GM23248 (cell line): ENCODE measurements around the gene SYNPR. TPM values are rescaled to one million over a fixed set of nuclear protein-coding genes. Genes with fewer than 3 reads are reported as not detected.
A peak's percentile ranks its signal among the peaks of the same experiment; 100 is the strongest.
"Not testable (repeated sequence)": the region's sequence is repeated elsewhere in the genome, so short reads cannot be mapped to it uniquely, and the experiment has no call there.

Experiments
- DNase-seq: peaks from one replicate; pipeline ENCODE4 v3.0.0-alpha.2; 2015
- H2AFZ ChIP-seq: fragments of 200-600 bp; sonication (generic); 2 replicates; pipeline ENCODE4 v1.6.1; 2016; ENCODE audit warnings: antibody characterized with exemption
- H3F3A ChIP-seq: fragments of 200-600 bp; sonication (generic); 2 replicates; pipeline ENCODE4 v1.6.1; 2016; ENCODE audit warnings: mild to moderate bottlenecking, antibody characterized with exemption, mixed run types; ENCODE audit not compliant: insufficient read depth
- H3K27ac ChIP-seq: fragments of 200-600 bp; sonication (generic); 2 replicates; pipeline ENCODE4 v1.5.1; 2016; ENCODE audit warnings: mild to moderate bottlenecking
- H3K27me3 ChIP-seq: fragments of 200-600 bp; sonication (generic); replicated peaks from 2 replicates; pipeline ENCODE4 v1.6.1; 2016; ENCODE audit warnings: mild to moderate bottlenecking; ENCODE audit not compliant: insufficient read depth
- H3K36me3 ChIP-seq: fragments of 200-600 bp; sonication (generic); 2 replicates; pipeline ENCODE4 v1.6.1; 2016; ENCODE audit warnings: low read depth, mild to moderate bottlenecking
- H3K4me1 ChIP-seq: fragments of 200-600 bp; sonication (generic); 2 replicates; pipeline ENCODE4 v1.6.1; 2016; ENCODE audit warnings: mild to moderate bottlenecking; ENCODE audit not compliant: insufficient read depth
- H3K4me2 ChIP-seq: fragments of 200-600 bp; sonication (generic); one replicate; pipeline ENCODE4 v1.6.1; 2016; ENCODE audit warnings: mild to moderate bottlenecking; ENCODE audit not compliant: unreplicated experiment
- H3K4me3 ChIP-seq: fragments of 200-600 bp; sonication (generic); 2 replicates; pipeline ENCODE4 v1.5.1; 2016; ENCODE audit warnings: mild to moderate bottlenecking
- H3K79me2 ChIP-seq: fragments of 200-600 bp; sonication (generic); 2 replicates; pipeline ENCODE4 v1.6.1; 2016; ENCODE audit warnings: mild to moderate bottlenecking; ENCODE audit not compliant: insufficient read depth
- H3K9ac ChIP-seq: fragments of 200-600 bp; sonication (generic); 2 replicates; pipeline ENCODE4 v1.6.1; 2016; ENCODE audit warnings: mild to moderate bottlenecking
- H3K9me2 ChIP-seq: fragments of 200-600 bp; sonication (generic); 2 replicates; pipeline ENCODE4 v1.6.1; 2016; ENCODE audit warnings: mixed run types, mild to moderate bottlenecking, moderate library complexity; ENCODE audit not compliant: insufficient read depth
- H3K9me3 ChIP-seq: fragments of 200-600 bp; sonication (generic); one replicate; pipeline ENCODE4 v1.6.1; 2017; ENCODE audit warnings: low read depth
- H4K20me1 ChIP-seq: fragments of 200-600 bp; sonication (generic); 2 replicates; pipeline ENCODE4 v1.6.0; 2016; ENCODE audit not compliant: insufficient read depth
- EZH2 ChIP-seq: fragments of 200-600 bp; sonication (generic); IDR thresholded peaks from 2 replicates; pipeline ENCODE4 v1.6.1; 2018; ENCODE audit warnings: antibody characterized with exemption, mild to moderate bottlenecking; ENCODE audit not compliant: insufficient read depth, poor library complexity, severe bottlenecking
- EZH2phosphoT487 ChIP-seq: fragments of 200-600 bp; sonication (generic); IDR thresholded peaks from 2 replicates; pipeline ENCODE4 v1.6.1; 2018; ENCODE audit warnings: antibody characterized with exemption, moderate library complexity, mild to moderate bottlenecking, low read depth; ENCODE audit not compliant: insufficient read depth
- WGBS, 2 experiments: methylation state at CpG; one replicate each; pipeline ENCODE4 v1.1.6; 2015 to 2017; ENCODE audit warnings: low lambda C conversion rate in 2 of 2, low coverage in 1 of 2; ENCODE audit errors: missing lambda C conversion rate in 2 of 2; 5-methylcytosine and 5-hydroxymethylcytosine counted together
- in situ Hi-C: fragments of 300-500 bp; cut with MboI; formaldehyde crosslinking; loops from 2 replicates; pipeline ENCODE4 v1.15.0; 2020
- polyA plus RNA-seq: library from polyadenylated mRNA; unstranded; fragments of >200 nt; fragmentation: Nextera tagmentation; extraction: Ambion mirVana; gene quantifications from 2 replicates; pipeline ENCODE4 v1.2.1, GENCODE V29; 2016
- total RNA-seq: library from RNA; depleted of rRNA; stranded (reverse); fragments of >200 nt; shearing (Covaris generic); gene quantifications from 2 replicates; pipeline ENCODE4 v1.2.3, GENCODE V29; 2014

Gene SYNPR
- total and polyA plus RNA-seq, 2 experiments from 2014 or later = not detected

- 71 to 72% methylated on average over 5 of the region's 5 CpGs for WGBS, 2 experiments
- H3K4me2 ChIP-seq = no peak overlapping the region
These were observed 366.2 kb downstream of the SYNPR start for GRCh38 chr3:63644212-63644797.

GRCh38 chr3:63644928-63645781, 367.0 kb downstream of the SYNPR start:
- H3K9me3 ChIP-seq, H3K4me1 ChIP-seq, in situ Hi-C loops, H3K4me3 ChIP-seq, H4K20me1 ChIP-seq, H3K9ac ChIP-seq, DNase-seq, H3K4me2 ChIP-seq, H3K36me3 ChIP-seq, H3K27ac ChIP-seq, H3F3A ChIP-seq, H2AFZ ChIP-seq, H3K27me3 ChIP-seq, H3K79me2 ChIP-seq, H3K9me2 ChIP-seq: not testable (repeated sequence)
- 80 to 84% methylated on average over 23 to 25 of the region's 25 CpGs for WGBS, 2 experiments

More at GRCh38 chr3:63644212-63644797, 366.2 kb downstream of the SYNPR start:
- Histone ChIP-seq H3K4me1 (0 out of 2 replicates have a peak, but pooled peaks cover 5% of the 10 kb centered on the region), H3K9ac (no peak overlapping the region), H2AFZ (no peak overlapping the region), H4K20me1 (no peaks in the 10 kb centered on the region), H3K36me3 (no peaks in the 10 kb centered on the region), H3K79me2 (no peaks in the 10 kb centered on the region), H3K9me3 (no peaks in the 10 kb centered on the region), H3F3A (no peaks in the 10 kb centered on the region), H3K27ac (no peak overlapping the region), H3K27me3 (no peaks in the 10 kb centered on the region), H3K9me2 (no peaks in the 10 kb centered on the region), H3K4me3 (no peak overlapping the region)
- TF ChIP-seq EZH2phosphoT487 (no peak), EZH2 (no peak)
- DNase-seq = no peak
- in situ Hi-C loops = no loop called here

- H3K4me2 ChIP-seq = no peak within 1 kb of the TSS
These were observed 374.1 kb downstream of the SYNPR start, which contains the start of gene SNTN for GRCh38 chr3:63652066-63652725. TSS of gene SNTN (plus strand) at chr3:63652675. CDS start at chr3:63652688, 13 bp downstream.

DNA sequence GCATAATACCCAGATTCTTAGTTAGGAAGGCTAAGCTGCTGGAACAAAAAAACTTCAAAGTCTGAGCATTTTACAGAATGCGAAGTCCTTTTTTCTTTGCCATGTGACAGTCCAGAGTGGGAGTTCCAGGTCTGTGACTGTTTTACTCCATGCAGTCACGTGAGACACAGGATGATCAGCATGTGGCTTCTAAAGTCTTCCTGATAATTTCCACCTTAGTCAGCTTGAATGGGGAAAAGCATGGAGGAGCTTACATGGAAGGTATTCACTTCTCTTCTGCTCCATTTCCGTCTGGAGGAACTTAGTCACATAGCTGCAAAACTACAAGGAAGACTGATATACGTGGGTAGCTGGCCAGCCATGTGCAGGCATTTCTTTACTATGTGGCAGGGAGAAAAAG, 376.1 kb downstream of the SYNPR start:
- peak overlapping the region; percentile 81 for H3K27ac ChIP-seq
- H3K9me2 ChIP-seq = no peaks in the 10 kb centered on the region
- no peak overlapping the region for H3K4me2 ChIP-seq
- no peak overlapping the region; the same call in 1 of the 2 replicates for H2AFZ ChIP-seq
- peak; percentile 62 for DNase-seq
- H3K36me3 ChIP-seq = no peaks in the 10 kb centered on the region
- H3K4me3 ChIP-seq = no peak overlapping the region
- H3K4me1 ChIP-seq = peaks cover 44% of the 10 kb centered on the region
- H3K27me3 ChIP-seq = no peaks in the 10 kb centered on the region
- in situ Hi-C loops = loop anchor here (25.0 kb wide), 1 partner anchor 292 kb away; no protein-coding TSS in a partner anchor
- H3K79me2 ChIP-seq = no peaks in the 10 kb centered on the region
- no peak overlapping the region for H3K9ac ChIP-seq
- TF ChIP-seq EZH2 (no peak), EZH2phosphoT487 (no peak)
- no peaks in the 10 kb centered on the region for H3K9me3 ChIP-seq
- WGBS, 2 experiments = 54 to 55% methylated on average over 4 of the region's 4 CpGs
- no peaks in the 10 kb centered on the region for H4K20me1 ChIP-seq
- peaks cover 42% of the 10 kb centered on the region for H3F3A ChIP-seq

More at GRCh38 chr3:63652066-63652725, 374.1 kb downstream of the SYNPR start, which contains the start of gene SNTN:
- no peaks in the 10 kb centered on the region for H3K36me3 ChIP-seq
- H3K79me2 ChIP-seq = no peaks in the 10 kb centered on the region
- H2AFZ ChIP-seq = no peak within 1 kb of the TSS
- no peak for DNase-seq
- 77 to 90% methylated on average over 5 of the region's 5 CpGs for WGBS, 2 experiments
- H3K9ac ChIP-seq = no peak within 1 kb of the TSS
- H3K9me3 ChIP-seq = no peaks in the 10 kb centered on the region
- peaks cover 37% of the 10 kb centered on the region for H3K4me1 ChIP-seq
- H3F3A ChIP-seq = peaks cover 36% of the 10 kb centered on the region
- H4K20me1 ChIP-seq = no peaks in the 10 kb centered on the region
- in situ Hi-C loops = loop anchor here (25.0 kb wide), 1 partner anchor 290 kb away; no protein-coding TSS in a partner anchor
- TF ChIP-seq EZH2phosphoT487 (no peak), EZH2 (no peak)
- no peak within 1 kb of the TSS for H3K27ac ChIP-seq
- H3K27me3 ChIP-seq = no peaks in the 10 kb centered on the region
- no peaks in the 10 kb centered on the region for H3K9me2 ChIP-seq
- no peak within 1 kb of the TSS for H3K4me3 ChIP-seq
